GM12801 (cell line): ENCODE data around the gene WNT7A.

Experiments
- TF ChIP-seq, protein P1 (sequence below): IDR thresholded peaks from one replicate; pipeline ENCODE4 v1.5.1; 2011; ENCODE audit warnings: control low read depth; ENCODE audit not compliant: insufficient read length; ENCODE audit errors: extremely low read depth

WNT7A gene

DNA sequence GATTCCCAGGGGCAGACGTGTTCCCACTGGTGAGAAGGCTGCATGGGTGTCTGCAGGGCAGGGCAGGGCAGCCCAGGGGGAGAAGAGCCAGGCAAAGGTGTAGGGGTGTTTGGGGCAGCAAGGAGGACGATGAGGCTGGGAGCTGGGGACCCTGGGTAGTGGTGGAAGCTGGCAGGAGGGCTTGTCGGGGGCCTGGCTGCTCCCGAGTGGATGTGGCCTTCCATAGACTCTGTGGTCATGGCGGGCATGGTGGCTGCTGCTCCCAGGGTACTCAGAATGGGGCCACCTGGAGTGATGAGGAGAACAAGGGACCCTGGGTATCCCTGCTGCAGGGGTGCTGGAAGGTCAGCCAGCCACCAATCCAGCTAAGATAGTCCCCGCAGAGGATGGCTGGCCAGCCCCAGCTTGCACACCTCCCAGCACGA, 107.5 kb downstream of the WNT7A start:
- TF ChIP-seq, protein P1, sequence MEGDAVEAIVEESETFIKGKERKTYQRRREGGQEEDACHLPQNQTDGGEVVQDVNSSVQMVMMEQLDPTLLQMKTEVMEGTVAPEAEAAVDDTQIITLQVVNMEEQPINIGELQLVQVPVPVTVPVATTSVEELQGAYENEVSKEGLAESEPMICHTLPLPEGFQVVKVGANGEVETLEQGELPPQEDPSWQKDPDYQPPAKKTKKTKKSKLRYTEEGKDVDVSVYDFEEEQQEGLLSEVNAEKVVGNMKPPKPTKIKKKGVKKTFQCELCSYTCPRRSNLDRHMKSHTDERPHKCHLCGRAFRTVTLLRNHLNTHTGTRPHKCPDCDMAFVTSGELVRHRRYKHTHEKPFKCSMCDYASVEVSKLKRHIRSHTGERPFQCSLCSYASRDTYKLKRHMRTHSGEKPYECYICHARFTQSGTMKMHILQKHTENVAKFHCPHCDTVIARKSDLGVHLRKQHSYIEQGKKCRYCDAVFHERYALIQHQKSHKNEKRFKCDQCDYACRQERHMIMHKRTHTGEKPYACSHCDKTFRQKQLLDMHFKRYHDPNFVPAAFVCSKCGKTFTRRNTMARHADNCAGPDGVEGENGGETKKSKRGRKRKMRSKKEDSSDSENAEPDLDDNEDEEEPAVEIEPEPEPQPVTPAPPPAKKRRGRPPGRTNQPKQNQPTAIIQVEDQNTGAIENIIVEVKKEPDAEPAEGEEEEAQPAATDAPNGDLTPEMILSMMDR, result no peak

DNA sequence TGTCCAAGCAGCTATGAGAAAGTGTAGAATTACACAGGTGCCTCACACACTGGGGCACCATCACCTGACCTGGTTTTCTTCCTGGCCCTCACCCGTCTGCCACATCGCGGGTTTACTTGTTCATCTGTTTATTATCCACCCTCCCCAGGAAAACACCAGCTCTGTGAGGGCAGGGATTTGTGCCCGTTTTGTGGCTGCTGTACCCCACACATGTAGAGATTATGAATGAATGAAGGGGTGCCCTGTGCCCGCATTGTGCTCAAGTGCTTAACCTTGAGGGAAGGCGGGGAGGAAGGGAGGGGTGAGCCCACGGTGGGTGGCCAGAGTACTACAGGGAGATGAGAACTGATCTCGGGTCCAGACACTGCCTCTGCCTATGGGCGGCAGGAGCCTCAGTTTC, 108.4 kb downstream of the WNT7A start:
- TF ChIP-seq, protein P1, result no peak

DNA sequence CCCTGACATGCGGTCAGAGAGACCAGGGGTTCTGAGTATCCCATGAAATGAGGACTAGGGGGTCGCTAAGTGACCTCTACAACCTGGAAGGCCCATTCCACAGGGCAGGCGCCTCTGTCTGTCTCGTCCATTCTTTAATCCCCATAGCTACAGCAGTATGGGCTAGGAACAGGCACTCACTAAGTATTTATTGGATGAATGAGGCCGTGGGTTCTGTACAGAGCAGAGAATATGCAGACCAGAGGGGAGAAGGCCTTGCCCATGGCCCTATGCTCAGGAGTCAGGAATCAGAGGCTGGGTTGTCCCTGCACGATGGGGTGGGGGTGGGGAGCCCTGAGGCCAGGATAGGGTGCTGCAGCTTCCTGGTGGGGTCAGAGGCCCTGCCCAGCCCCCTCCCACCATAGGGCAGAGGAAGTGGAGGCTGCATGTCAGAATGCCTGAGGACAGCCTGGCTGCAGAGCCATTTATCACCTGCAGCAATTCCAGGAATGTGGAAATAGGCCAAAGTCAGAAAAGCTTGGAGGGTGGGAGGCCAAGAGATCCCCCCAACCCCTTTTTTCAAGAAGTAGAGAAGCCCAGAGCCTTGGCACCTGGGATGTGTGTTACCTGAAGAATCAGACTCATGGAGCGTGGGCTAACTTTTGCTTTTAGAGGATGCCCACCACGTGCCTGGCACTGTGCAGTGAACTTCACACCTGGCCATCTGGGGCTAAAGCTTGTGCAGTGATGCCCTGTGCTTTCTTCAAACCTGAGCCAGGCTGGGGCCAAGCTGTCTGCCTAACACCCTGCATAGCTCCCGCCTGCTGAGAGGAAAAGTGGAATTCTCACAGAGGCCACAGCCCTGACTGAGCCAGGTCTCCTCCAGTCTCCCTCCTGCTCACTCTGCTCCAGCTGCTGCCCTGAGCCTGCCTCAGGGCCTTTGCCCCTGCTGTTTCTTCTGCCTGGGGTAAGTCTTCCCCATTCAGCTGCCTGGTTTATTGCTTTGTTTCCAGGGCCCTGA, 109.4 kb downstream of the WNT7A start:
- TF ChIP-seq, protein P1, result no peak

DNA sequence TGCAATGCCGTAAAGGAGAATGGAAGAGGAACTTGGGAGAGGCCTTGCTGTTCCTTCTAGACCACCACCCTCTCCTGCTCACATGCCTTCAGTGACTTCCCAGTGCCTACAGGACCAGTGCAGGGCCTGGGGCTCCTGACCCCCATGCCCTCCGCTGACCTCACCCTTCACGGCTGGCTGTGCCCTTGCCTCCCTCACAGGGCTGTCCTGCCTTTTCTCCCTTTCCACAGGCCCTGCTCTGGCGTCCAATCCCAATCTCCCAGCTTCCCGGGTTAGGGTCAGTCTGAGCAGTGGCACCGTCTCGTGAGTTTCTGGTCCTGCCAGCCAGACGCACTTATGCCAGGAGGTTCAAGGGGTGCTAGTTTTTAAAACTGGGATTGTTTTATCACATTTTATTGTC, 110.4 kb downstream of the WNT7A start:
- TF ChIP-seq, protein P1, result no peak

DNA sequence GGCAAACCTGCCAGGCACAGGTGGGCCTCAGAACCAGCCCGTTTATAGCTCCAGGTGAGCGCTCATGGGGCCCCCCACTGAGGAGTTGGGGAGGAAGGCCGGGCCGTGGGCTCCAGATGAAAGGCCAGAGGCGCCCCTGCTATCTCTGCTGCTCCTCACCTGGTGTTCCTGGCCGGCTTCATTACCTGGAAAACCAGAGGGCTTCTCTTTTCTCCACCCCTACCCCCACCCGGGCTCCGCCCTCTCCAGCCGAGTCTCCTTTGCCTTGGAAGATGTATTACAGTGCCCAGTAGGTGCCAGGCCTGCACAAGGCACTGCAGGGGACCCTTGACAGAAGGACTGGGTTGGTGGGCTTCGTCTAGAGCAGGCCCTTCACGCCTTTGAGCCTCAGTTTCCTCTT, 111.4 kb downstream of the WNT7A start:
- TF ChIP-seq, protein P1, result no peak

DNA sequence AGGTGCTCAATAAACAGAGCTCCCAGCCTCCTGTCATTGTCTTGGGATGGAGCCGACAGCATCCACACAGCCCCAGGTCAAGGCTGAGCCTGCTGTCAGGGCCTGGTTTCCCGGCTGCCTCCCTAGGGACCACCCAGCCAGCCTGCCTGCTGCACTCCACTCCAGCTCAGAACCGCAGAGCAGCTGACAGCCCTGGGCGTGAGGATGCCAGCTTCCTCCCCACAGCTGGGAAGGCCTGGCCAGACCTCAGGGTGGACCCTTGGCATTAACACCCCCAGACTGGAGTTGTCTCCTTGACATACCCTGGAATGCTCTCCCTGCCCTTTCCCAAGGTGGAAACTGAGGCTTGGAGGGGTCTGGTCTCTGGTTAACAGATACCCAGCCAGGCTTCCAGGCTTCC, 112.0 kb downstream of the WNT7A start:
- TF ChIP-seq, protein P1, result no peak

DNA sequence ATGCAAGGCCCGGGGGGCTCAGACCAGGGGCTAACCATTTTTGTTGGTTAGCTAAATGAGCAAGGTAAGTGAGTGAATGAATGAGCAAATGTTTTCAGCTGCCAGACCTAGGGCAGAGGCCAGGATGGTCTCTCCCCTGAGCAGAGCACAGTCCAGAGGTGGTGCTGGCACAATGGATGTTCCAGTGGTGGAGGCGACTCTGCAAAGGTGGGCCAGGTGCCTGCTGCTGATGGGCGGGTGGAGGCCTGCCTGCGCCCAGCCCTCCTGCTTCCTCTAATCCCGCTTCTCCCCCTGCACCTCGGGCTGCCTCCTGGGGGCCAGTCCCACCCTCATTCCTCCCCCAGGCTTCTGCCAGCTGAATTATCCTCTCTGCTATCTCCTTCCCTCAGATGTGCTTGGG, 112.8 kb downstream of the WNT7A start:
- TF ChIP-seq, protein P1, result no peak
